ENCODE results near the gene MYH11.
"Not testable (repeated sequence)": the region's sequence is repeated elsewhere in the genome, so short reads cannot be mapped to it uniquely, and the experiment has no call there.

The MYH11 gene

GRCh38 chr16:15874745-15875314 lies 18.0 kb upstream of the MYH11 start:
- no peak for DNase-seq

- DNase-seq: no peak
Measured at GRCh38 chr16:15873737-15874136, 16.9 kb upstream of the MYH11 start.

- DNase-seq: no peak
Measured at GRCh38 chr16:15873301-15873700, 16.5 kb upstream of the MYH11 start.

GRCh38 chr16:15870011-15870410 lies 13.2 kb upstream of the MYH11 start:
- DNase-seq: no peak

- DNase-seq: no peak
Measured at GRCh38 chr16:15866451-15866850, 9.6 kb upstream of the MYH11 start.

- no peak for DNase-seq
Measured at GRCh38 chr16:15865742-15866141, 8.9 kb upstream of the MYH11 start.

- no peak for DNase-seq
Measured at GRCh38 chr16:15864939-15865338, 8.1 kb upstream of the MYH11 start.

GRCh38 chr16:15861996-15862395 lies 5.2 kb upstream of the MYH11 start:
- DNase-seq: no peak

GRCh38 chr16:15858921-15859668 lies 2.3 kb upstream of the MYH11 start:
- DNase-seq: no peak

GRCh38 chr16:15857724-15858560 lies 1.1 kb upstream of the MYH11 start:
- no peak for DNase-seq

- DNase-seq: no peak
Measured at GRCh38 chr16:15856182-15856581, 646 bp downstream of the MYH11 start.

GRCh38 chr16:15855704-15856003 lies 1.2 kb downstream of the MYH11 start:
- no peak for DNase-seq

- DNase-seq: no peak
Measured at GRCh38 chr16:15854906-15855703, 1.7 kb downstream of the MYH11 start.

GRCh38 chr16:15854061-15854460 lies 2.8 kb downstream of the MYH11 start:
- no peak for DNase-seq

GRCh38 chr16:15853021-15853420 lies 3.8 kb downstream of the MYH11 start:
- DNase-seq: no peak

GRCh38 chr16:15850555-15850954 lies 6.3 kb downstream of the MYH11 start:
- DNase-seq: not testable (repeated sequence)

GRCh38 chr16:15849209-15849981 lies 7.4 kb downstream of the MYH11 start:
- no peak for DNase-seq

- no peak for DNase-seq
Measured at GRCh38 chr16:15847611-15848175, 9.1 kb downstream of the MYH11 start.

- no peak for DNase-seq
Measured at GRCh38 chr16:15846510-15846909, 10.3 kb downstream of the MYH11 start.

GRCh38 chr16:15843635-15844279 lies 13.1 kb downstream of the MYH11 start:
- DNase-seq: no peak

- not testable (repeated sequence) for DNase-seq
Measured at GRCh38 chr16:15839204-15839603, 17.6 kb downstream of the MYH11 start.

- no peak for DNase-seq
Measured at GRCh38 chr16:15837761-15838160, 19.1 kb downstream of the MYH11 start.
